GM18499 (cell line): ENCODE measurements around the gene LINC00305.

ENCODE experiments used
- ATAC-seq: cut with Tn5 transposase; IDR thresholded peaks from one replicate; pipeline ENCODE4 v1.9.1; 2021; ENCODE audit warnings: moderate number of reproducible peaks; ENCODE audit not compliant: insufficient read depth, unreplicated experiment

Gene LINC00305

DNA sequence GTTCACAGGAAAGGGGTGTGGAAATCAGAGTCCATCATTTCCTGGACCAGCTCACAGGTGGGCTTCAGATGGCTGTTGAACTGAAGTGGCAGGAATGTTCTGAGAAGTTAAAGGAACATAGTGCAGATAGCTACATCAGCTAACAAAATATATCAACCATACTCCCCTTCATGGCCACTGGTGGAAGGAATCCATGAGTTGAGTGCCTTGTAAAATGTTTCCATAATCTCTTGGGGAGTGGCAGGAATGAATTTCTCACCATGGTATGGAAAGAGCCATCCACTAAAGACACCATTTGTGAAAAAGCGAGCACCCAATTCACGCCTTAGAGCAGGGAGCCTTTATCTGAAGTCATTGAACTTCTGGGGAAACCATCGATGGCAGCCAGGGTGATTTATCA is at the start of gene LINC00305:
TSS of gene LINC00305 (minus strand) at position 101 of the 400 bp plus-strand sequence.
- no peak for ATAC-seq

GRCh38 chr18:64191069-64191468 is 42.2 kb upstream of the LINC00305 start:
- no peak for ATAC-seq

- no peak for ATAC-seq
Measured at GRCh38 chr18:64185987-64186386, 37.1 kb upstream of the LINC00305 start.

- ATAC-seq: no peak
Measured at GRCh38 chr18:64183665-64184064, 34.8 kb upstream of the LINC00305 start.

- ATAC-seq: no peak
Measured at GRCh38 chr18:64180617-64181016, 31.7 kb upstream of the LINC00305 start.

- ATAC-seq: no peak
Measured at GRCh38 chr18:64180171-64180570, 31.3 kb upstream of the LINC00305 start.

GRCh38 chr18:64179556-64180080 is 30.7 kb upstream of the LINC00305 start:
- no peak for ATAC-seq

DNA sequence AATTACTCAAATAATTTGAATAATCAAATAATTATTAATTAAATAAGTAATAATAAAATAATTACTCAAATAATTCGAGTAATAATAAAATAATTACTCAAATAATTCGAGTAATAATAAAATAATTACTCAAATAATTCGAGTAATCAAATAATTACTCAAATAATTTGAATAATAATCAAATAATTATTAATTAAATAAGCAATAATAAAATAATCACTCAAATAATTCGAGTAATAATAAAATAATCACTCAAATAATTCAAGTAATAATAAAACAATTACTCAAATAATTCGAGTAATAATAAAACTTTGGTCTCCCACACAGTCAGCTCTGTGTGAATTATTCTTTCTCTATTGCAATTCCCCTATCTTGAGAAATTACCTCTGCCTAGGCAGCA is 30.0 kb upstream of the LINC00305 start:
- ATAC-seq: no peak

DNA sequence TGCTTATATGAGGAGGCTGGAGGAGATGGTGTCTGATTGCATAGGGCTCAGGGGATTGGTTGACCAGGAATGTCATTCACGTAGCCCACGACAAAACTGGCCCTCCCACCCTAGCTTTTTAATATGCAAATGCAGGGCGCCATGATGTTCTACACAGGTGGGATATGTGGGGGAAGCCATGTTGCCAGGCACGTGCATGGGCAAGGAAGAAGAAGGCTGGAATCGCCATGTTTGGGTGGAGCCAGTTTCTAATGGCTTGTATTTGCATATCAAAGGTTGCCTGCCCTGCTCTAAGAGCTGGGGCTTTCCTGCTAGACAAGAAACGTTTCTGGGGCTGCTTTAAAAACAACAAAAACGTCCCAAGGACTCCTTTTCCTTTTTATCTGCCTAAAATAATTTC is 26.5 kb upstream of the LINC00305 start:
- no peak for ATAC-seq

DNA sequence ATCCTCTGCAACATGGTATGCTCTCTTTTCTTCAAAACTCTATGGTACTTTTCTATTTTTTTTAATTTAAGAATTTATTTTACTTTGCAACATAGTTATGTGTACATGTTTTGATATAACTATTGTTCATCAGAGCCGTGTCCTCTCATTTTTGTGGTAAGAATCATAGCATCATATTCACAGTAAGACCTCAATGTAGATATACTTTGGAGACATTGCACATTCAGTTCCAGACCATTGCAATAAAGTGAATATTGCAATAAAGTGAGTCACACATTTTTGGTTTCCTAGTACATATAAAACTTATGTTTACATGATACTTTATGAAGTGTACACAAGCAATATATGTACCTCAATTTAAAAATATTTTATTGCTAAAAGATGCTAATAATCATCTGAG is 22.7 kb upstream of the LINC00305 start:
- ATAC-seq: no peak

DNA sequence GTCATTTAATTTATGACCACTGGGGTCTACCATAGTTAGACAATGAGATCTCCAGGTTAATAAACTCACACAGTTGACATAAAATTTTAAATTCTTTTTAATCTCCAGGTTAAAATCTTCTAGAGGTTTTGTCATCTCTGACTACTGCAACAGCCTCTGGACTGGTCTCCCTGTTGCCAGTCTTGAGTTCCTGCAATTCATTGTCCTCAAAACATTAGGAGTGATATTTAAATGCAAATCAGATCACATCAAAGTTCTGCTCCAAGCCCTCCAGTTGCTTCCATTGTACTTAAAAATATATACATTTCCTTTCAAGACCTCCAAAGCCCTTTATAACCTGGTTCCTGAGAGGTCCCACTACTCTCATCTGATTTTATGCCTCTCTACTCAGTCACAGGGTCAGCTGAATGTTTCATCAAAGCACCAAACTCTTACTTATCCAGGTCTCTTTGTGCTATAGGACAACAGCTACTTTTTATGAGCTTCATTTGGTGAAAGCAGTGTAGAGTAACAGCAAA is 18.6 kb upstream of the LINC00305 start:
- ATAC-seq: no peak

DNA sequence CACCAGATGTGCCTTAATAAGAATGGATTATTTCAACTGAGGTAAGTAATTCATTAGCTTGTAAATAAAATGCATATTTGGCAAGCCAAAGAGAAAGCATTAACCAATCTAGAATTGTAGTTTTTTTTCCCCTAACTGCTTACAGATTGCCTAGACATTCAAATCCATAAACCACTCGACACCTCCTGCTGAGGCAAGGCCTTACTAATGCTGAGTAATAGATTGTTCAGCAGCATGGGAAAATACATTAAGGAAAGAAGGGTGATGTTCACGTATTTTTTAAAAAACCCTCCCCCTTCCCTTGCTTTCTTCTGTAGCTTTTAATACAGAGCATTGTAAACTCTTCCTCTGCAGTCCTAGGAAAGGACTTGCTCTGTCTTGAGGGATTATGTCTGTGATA is 17.0 kb upstream of the LINC00305 start:
- ATAC-seq: no peak

- no peak for ATAC-seq
Measured at GRCh38 chr18:64164883-64165282, 16.0 kb upstream of the LINC00305 start.

GRCh38 chr18:64149916-64150438 is 1.1 kb upstream of the LINC00305 start:
- ATAC-seq: no peak

DNA sequence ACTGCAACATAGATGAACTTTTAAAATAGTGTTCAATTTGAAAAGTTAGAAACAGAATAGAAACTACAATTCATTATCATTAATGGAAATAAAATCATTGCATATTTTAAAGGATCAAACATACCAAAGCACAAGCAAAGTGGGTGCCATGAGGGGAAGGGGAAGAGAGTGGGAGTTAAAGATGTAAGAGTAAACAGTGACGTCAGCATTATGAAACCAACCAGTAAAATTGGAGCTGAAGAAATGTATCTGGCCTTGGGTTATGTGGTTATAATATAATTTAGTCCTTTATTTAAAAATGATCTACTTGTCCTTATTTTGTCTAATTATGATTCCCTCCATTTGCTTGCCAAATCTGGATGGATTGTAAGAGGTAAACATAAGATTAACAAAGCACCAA is 6.0 kb downstream of the LINC00305 start:
- no peak for ATAC-seq

- no peak for ATAC-seq
Measured at GRCh38 chr18:64137914-64138313, 11.0 kb downstream of the LINC00305 start.

DNA sequence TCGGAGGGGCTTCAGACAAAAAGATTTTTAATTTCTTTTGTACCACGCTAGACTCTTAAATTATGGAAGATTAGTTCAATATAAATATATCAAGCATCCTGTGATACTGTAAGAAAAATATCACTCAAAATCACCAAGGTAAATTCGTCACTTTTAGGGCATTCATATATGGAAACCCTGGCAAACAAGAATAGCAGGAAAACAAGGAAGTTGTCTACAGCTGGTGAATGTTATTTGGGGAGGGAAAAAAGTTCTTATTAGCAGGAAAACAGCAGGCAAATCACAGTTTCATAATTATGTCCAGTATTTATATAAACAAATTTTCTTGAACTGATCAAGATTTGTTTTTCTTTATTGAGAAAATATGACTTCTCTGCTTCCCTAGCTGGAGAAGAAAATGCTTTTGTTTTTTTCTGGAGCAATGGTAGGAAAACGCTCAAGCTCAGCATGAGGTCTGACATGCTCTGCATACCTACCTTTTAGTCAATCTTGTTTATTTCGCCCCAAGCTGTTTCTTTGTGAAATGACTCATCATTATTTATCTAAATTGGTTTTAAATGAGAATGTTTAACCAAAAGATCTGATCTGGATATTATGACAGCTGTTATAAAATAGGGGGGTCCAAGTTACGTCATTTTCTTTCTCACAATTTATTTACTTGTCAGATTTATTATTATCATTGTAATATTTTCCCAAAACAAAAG is 14.7 kb downstream of the LINC00305 start:
- no peak for ATAC-seq

GRCh38 chr18:64132871-64133270 is 16.0 kb downstream of the LINC00305 start:
- ATAC-seq: no peak

DNA sequence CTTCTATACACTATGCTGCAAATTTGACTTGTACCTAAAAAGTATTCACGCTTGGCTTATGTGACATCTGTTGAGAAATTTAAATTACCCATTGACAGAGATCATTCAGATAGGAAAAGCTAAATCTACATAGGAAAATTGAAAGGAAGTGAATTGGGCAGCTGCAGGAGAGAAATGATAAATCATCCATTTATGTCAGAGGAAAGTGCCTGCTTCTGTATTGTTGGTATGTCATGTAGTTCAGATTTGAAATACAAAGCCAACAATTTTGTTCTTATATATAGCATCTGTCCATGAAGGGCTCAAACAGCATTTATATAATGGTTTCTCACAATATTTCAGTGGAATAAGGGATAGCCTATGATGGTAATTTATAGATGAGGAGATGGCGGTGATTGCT is 17.6 kb downstream of the LINC00305 start:
- no peak for ATAC-seq

- ATAC-seq: no peak
Measured at GRCh38 chr18:64127172-64127571, 21.7 kb downstream of the LINC00305 start.

DNA sequence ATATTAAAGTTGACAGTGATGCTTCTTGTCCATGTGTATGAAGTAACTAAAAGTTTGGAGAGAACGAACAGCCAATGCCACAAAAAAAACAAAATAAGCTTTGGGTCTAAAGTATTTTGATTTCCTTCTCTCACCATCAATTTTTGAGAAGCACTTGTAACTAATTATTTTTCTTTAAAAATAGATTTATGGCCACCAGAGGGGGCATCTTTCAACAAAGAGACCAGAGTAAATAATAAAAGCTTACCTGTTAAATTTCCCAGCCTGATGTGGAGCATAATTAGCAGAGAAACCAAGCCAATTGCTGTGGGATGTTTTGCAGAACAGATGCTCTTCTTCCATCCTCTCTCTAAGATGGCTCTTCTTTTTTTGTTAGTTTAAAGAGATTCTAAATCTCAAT is 29.0 kb downstream of the LINC00305 start:
- no peak for ATAC-seq

DNA sequence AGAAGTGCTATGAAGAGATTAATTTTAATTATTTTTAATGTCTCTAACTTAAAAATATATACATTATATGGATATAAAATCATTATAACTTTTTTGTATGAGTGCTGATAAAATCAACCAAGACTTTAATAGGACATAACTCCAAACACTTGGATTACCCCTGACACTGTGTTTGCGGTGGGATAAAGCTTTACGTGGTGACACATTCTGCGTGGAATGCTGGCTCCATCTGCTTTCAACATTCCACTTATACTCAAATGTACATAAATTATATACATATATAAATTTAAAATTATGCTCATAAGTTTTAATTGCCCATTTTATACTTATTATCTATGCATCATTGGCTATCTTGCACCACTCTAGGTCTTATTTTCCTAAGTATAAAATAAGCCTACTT is 30.5 kb downstream of the LINC00305 start:
- no peak for ATAC-seq
